Subcutaneous abdominal adipose tissue (tissue), 5 donors: Measurements from ENCODE around the gene BLOC1S1.

ENCODE experiments used
- H3K27ac ChIP-seq: one replicate; pipeline ENCODE4 v1.7.0; 2013; ENCODE audit warnings: low read depth, mild to moderate bottlenecking, inconsistent platforms, low read length, moderate library complexity
- H3K27me3 ChIP-seq, 5 donors: one replicate each; pipeline ENCODE4 v1.7.0; 2013; ENCODE audit warnings: low read length in 5 of 5, inconsistent platforms in 1 of 5; ENCODE audit not compliant: control insufficient read depth in 5 of 5, insufficient read depth in 4 of 5
- H3K36me3 ChIP-seq, 5 donors: one replicate each; pipeline ENCODE4 v1.7.0; 2013; ENCODE audit warnings: low read length in 5 of 5; ENCODE audit not compliant: control insufficient read depth in 5 of 5, insufficient read depth in 5 of 5
- H3K4me1 ChIP-seq, 5 donors: one replicate each; pipeline ENCODE4 v1.7.0; 2013; ENCODE audit warnings: low read length in 5 of 5, mild to moderate bottlenecking in 3 of 5, moderate library complexity in 1 of 5; ENCODE audit not compliant: control insufficient read depth in 5 of 5, insufficient read depth in 5 of 5
- H3K4me3 ChIP-seq, 5 donors: one replicate each; pipeline ENCODE4 v1.7.0; 2013; ENCODE audit warnings: low read length in 5 of 5, low read depth in 1 of 5
- H3K9ac ChIP-seq, 5 donors: one replicate each; pipeline ENCODE4 v1.7.0; 2013; ENCODE audit warnings: low read length in 5 of 5, mild to moderate bottlenecking in 4 of 5, moderate library complexity in 3 of 5
- H3K9me3 ChIP-seq, 5 donors: one replicate each; pipeline ENCODE4 v1.7.0; 2013; ENCODE audit warnings: low read length in 5 of 5; ENCODE audit not compliant: control insufficient read depth in 5 of 5
- donor health status: healthy.
- donor health status: healthy.
- donor health status: healthy.
- donor health status: healthy.
- donor health status: healthy.

BLOC1S1 gene

GRCh38 chr12:55715833-55716581 is at the start of gene BLOC1S1:
Gene BLOC1S1 (plus strand): TSS chr12:55716046. CDS start chr12:55716052, 6 bp downstream.
- Histone ChIP-seq H3K9me3 (no peaks in the 10 kb centered on the region), H3K4me1 (peaks cover 35 to 85% (median 72%) of the 10 kb centered on the region in 5 donors), H3K36me3 (peaks cover 0 to 10% (median 0%) of the 10 kb centered on the region in 5 donors), H3K27me3 (no peaks in the 10 kb centered on the region), H3K4me3 (peak within 1 kb of the TSS; percentile 70 to 84 (median 74)), H3K9ac (peak within 1 kb of the TSS; percentile 79 to 91 (median 82)), H3K27ac (peak within 1 kb of the TSS; percentile 96)

GRCh38 chr12:55666508-55666907 is 49.3 kb upstream of the BLOC1S1 start:
- no peak overlapping the region for H3K9ac ChIP-seq
- no peaks in the 10 kb centered on the region for H3K9me3 ChIP-seq
- H3K36me3 ChIP-seq = no peaks in the 10 kb centered on the region
- no peaks in the 10 kb centered on the region for H3K4me1 ChIP-seq
- peaks cover 0 to 4% (median 0%) of the 10 kb centered on the region in 5 donors for H3K27me3 ChIP-seq
- no peak overlapping the region for H3K4me3 ChIP-seq
- H3K27ac ChIP-seq = no peak overlapping the region

GRCh38 chr12:55670276-55670675 is 45.6 kb upstream of the BLOC1S1 start:
- H3K9ac ChIP-seq = no peak overlapping the region
- H3K27me3 ChIP-seq = no peaks in the 10 kb centered on the region
- H3K9me3 ChIP-seq = no peaks in the 10 kb centered on the region
- H3K4me1 ChIP-seq = peaks cover 0 to 3% (median 0%) of the 10 kb centered on the region in 5 donors
- H3K36me3 ChIP-seq = no peaks in the 10 kb centered on the region
- no peak overlapping the region for H3K27ac ChIP-seq
- no peak overlapping the region for H3K4me3 ChIP-seq

- peaks cover 0 to 3% (median 0%) of the 10 kb centered on the region in 5 donors for H3K4me1 ChIP-seq
- H3K4me3 ChIP-seq = no peak overlapping the region
- H3K27me3 ChIP-seq = no peaks in the 10 kb centered on the region
- H3K9me3 ChIP-seq = no peaks in the 10 kb centered on the region
- no peak overlapping the region for H3K27ac ChIP-seq
- H3K36me3 ChIP-seq = no peaks in the 10 kb centered on the region
- H3K9ac ChIP-seq = no peak overlapping the region
Observed at GRCh38 chr12:55671746-55672145, 44.1 kb upstream of the BLOC1S1 start.

GRCh38 chr12:55673638-55674037 is 42.2 kb upstream of the BLOC1S1 start:
- Histone ChIP-seq H3K9ac (no peak overlapping the region), H3K27me3 (no peaks in the 10 kb centered on the region), H3K4me3 (no peak overlapping the region), H3K4me1 (peaks cover 0 to 3% (median 0%) of the 10 kb centered on the region in 5 donors), H3K9me3 (no peaks in the 10 kb centered on the region), H3K27ac (no peak overlapping the region), H3K36me3 (no peaks in the 10 kb centered on the region)

GRCh38 chr12:55675666-55676065 is 40.2 kb upstream of the BLOC1S1 start:
- Histone ChIP-seq H3K9ac (no peak overlapping the region), H3K4me3 (no peak overlapping the region), H3K36me3 (no peaks in the 10 kb centered on the region), H3K4me1 (peaks cover 0 to 3% (median 0%) of the 10 kb centered on the region in 5 donors), H3K27me3 (no peaks in the 10 kb centered on the region), H3K9me3 (no peaks in the 10 kb centered on the region), H3K27ac (no peak overlapping the region)

- no peaks in the 10 kb centered on the region for H3K36me3 ChIP-seq
- H3K27me3 ChIP-seq = peaks cover 0 to 2% (median 0%) of the 10 kb centered on the region in 5 donors
- no peaks in the 10 kb centered on the region for H3K9me3 ChIP-seq
- no peak overlapping the region for H3K4me3 ChIP-seq
- peaks cover 2 to 11% (median 8%) of the 10 kb centered on the region in 5 donors for H3K4me1 ChIP-seq
- H3K9ac ChIP-seq = no peak overlapping the region
- no peak overlapping the region for H3K27ac ChIP-seq
Observed at GRCh38 chr12:55676707-55677106, 39.1 kb upstream of the BLOC1S1 start.

- Histone ChIP-seq H3K4me1 (peaks cover 2 to 16% (median 13%) of the 10 kb centered on the region in 5 donors), H3K4me3 (no peak overlapping the region)
Observed at GRCh38 chr12:55679691-55680090, 36.2 kb upstream of the BLOC1S1 start.

GRCh38 chr12:55681142-55682077 is 34.4 kb upstream of the BLOC1S1 start:
- H3K27me3 ChIP-seq = peaks cover 0 to 6% (median 0%) of the 10 kb centered on the region in 5 donors
- peak overlapping the region; percentile 62 for H3K27ac ChIP-seq
- H3K9me3 ChIP-seq = no peaks in the 10 kb centered on the region
- H3K36me3 ChIP-seq = peaks cover 0 to 17% (median 16%) of the 10 kb centered on the region in 5 donors
- peaks cover 2 to 16% (median 13%) of the 10 kb centered on the region in 5 donors for H3K4me1 ChIP-seq
- H3K9ac ChIP-seq = no peak overlapping the region
- H3K4me3 ChIP-seq = peak overlapping the region in 3 of 5 donors; percentile 34 to 48 (median 43)

More at GRCh38 chr12:55679691-55680090, 36.2 kb upstream of the BLOC1S1 start:
- no peak overlapping the region for H3K27ac ChIP-seq
- H3K9ac ChIP-seq = no peak overlapping the region
- H3K9me3 ChIP-seq = no peaks in the 10 kb centered on the region
- peaks cover 0 to 3% (median 0%) of the 10 kb centered on the region in 5 donors for H3K36me3 ChIP-seq
- H3K27me3 ChIP-seq = peaks cover 0 to 4% (median 0%) of the 10 kb centered on the region in 5 donors
